Stomach (tissue), 4 donors: Measurements from ENCODE around the gene AKR1C8.

ENCODE experiments used
- EP300 ChIP-seq: sonication (generic); formaldehyde crosslinking; IDR thresholded peaks from one replicate; pipeline ENCODE4 v1.6.1; 2017; ENCODE audit warnings: antibody characterized with exemption
- TF ChIP-seq, protein P1 (sequence below), 7 experiments: fragments of 450-650 bp in 4 of 7; fragments of 200-600 bp in 3 of 7; sonication (generic) in 3 of 7; IDR thresholded peaks; one replicate each; pipeline ENCODE4 v1.5.1; 2016 to 2019; ENCODE audit warnings: antibody characterized with exemption in 7 of 7, control low read depth in 2 of 7, mild to moderate bottlenecking in 1 of 7

GRCh38 chr10:5155951-5156350 is 29.0 kb downstream of the AKR1C8 start:
- TF ChIP-seq, protein P1, sequence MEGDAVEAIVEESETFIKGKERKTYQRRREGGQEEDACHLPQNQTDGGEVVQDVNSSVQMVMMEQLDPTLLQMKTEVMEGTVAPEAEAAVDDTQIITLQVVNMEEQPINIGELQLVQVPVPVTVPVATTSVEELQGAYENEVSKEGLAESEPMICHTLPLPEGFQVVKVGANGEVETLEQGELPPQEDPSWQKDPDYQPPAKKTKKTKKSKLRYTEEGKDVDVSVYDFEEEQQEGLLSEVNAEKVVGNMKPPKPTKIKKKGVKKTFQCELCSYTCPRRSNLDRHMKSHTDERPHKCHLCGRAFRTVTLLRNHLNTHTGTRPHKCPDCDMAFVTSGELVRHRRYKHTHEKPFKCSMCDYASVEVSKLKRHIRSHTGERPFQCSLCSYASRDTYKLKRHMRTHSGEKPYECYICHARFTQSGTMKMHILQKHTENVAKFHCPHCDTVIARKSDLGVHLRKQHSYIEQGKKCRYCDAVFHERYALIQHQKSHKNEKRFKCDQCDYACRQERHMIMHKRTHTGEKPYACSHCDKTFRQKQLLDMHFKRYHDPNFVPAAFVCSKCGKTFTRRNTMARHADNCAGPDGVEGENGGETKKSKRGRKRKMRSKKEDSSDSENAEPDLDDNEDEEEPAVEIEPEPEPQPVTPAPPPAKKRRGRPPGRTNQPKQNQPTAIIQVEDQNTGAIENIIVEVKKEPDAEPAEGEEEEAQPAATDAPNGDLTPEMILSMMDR (IDR thresholded peaks at IDR 0.05) = no peak
- no peak for TF ChIP-seq EP300
